D341Med (cell line): ENCODE results near the gene TNIK.

Experiments used
- DNase-seq: peaks from one replicate; pipeline ENCODE4 v3.0.0; 2012; ENCODE audit warnings: low spot score

The TNIK gene

GRCh38 chr3:171340434-171340833, 119.8 kb downstream of the TNIK start:
- DNase-seq: no peak

GRCh38 chr3:171339598-171339997, 120.6 kb downstream of the TNIK start:
- DNase-seq: no peak

- no peak for DNase-seq
Measured at GRCh38 chr3:171336406-171336805, 123.8 kb downstream of the TNIK start.

- no peak for DNase-seq
Measured at GRCh38 chr3:171335559-171335958, 124.6 kb downstream of the TNIK start.

- no peak for DNase-seq
Measured at GRCh38 chr3:171334465-171334811, 125.8 kb downstream of the TNIK start.

- no peak for DNase-seq
Measured at GRCh38 chr3:171333784-171334464, 126.3 kb downstream of the TNIK start.

GRCh38 chr3:171330938-171331337, 129.3 kb downstream of the TNIK start:
- DNase-seq: no peak

GRCh38 chr3:171329746-171330145, 130.5 kb downstream of the TNIK start:
- DNase-seq: no peak

- peak; percentile 58 for DNase-seq
Measured at GRCh38 chr3:171328419-171329082, 131.7 kb downstream of the TNIK start.

- no peak for DNase-seq
Measured at GRCh38 chr3:171327441-171328174, 132.6 kb downstream of the TNIK start.

GRCh38 chr3:171326717-171327440, 133.3 kb downstream of the TNIK start:
- DNase-seq: no peak

GRCh38 chr3:171323938-171324536, 136.2 kb downstream of the TNIK start:
- no peak for DNase-seq

- no peak for DNase-seq
Measured at GRCh38 chr3:171321559-171322360, 138.4 kb downstream of the TNIK start.

GRCh38 chr3:171320750-171321558, 139.3 kb downstream of the TNIK start:
- DNase-seq: no peak

GRCh38 chr3:171317171-171317570, 143.0 kb downstream of the TNIK start:
- no peak for DNase-seq

GRCh38 chr3:171315919-171316318, 144.3 kb downstream of the TNIK start:
- no peak for DNase-seq

GRCh38 chr3:171315101-171315500, 145.1 kb downstream of the TNIK start:
- no peak for DNase-seq

GRCh38 chr3:171314341-171314740, 145.9 kb downstream of the TNIK start:
- DNase-seq: no peak

GRCh38 chr3:171313702-171314101, 146.5 kb downstream of the TNIK start:
- DNase-seq: no peak

- no peak for DNase-seq
Measured at GRCh38 chr3:171312741-171313140, 147.5 kb downstream of the TNIK start.
